GM12873 (cell line): ENCODE results near the gene FBLN1.

Experiments
- TF ChIP-seq, protein P1 (sequence below): IDR thresholded peaks from 2 replicates; pipeline ENCODE4 v1.5.1; 2012; ENCODE audit warnings: low read depth, mild to moderate bottlenecking, moderate library complexity, low read length, control low read depth; ENCODE audit not compliant: insufficient read depth; ENCODE audit errors: missing control alignments

The FBLN1 gene

DNA sequence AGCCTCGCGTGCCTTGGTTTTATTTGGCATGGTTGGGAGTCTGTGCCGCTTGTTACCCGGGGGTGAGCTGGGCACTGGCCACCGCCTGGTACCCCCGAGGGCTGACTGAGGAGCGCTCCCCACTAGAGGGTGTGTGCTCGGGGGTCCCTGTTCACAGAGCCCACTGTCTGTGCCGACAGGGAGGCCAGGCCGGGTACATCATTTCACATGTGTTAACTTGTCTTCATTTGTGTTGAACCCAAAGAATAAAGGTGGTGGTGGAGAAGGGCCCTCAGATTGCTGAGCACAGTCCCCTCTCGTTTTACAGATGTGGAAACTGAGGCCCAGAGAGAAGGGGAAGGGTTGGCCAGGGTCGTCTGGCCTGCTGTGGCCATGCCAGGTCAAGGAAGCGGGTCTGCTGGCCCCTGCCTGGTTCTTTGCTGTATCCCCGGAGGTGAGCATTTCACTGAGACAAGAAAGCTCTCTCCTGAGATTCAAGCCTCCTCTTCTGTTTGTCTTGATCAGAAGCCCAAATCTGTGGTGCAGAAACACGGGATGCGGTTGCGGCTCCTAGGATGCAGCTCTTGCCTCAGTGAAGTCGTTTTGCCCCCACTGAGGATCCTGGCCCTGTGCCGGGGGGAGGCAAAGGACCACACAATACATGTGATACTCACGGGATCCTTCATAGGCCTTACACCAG is 60.8 kb downstream of the FBLN1 start:
- TF ChIP-seq, protein P1, sequence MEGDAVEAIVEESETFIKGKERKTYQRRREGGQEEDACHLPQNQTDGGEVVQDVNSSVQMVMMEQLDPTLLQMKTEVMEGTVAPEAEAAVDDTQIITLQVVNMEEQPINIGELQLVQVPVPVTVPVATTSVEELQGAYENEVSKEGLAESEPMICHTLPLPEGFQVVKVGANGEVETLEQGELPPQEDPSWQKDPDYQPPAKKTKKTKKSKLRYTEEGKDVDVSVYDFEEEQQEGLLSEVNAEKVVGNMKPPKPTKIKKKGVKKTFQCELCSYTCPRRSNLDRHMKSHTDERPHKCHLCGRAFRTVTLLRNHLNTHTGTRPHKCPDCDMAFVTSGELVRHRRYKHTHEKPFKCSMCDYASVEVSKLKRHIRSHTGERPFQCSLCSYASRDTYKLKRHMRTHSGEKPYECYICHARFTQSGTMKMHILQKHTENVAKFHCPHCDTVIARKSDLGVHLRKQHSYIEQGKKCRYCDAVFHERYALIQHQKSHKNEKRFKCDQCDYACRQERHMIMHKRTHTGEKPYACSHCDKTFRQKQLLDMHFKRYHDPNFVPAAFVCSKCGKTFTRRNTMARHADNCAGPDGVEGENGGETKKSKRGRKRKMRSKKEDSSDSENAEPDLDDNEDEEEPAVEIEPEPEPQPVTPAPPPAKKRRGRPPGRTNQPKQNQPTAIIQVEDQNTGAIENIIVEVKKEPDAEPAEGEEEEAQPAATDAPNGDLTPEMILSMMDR: no peak

DNA sequence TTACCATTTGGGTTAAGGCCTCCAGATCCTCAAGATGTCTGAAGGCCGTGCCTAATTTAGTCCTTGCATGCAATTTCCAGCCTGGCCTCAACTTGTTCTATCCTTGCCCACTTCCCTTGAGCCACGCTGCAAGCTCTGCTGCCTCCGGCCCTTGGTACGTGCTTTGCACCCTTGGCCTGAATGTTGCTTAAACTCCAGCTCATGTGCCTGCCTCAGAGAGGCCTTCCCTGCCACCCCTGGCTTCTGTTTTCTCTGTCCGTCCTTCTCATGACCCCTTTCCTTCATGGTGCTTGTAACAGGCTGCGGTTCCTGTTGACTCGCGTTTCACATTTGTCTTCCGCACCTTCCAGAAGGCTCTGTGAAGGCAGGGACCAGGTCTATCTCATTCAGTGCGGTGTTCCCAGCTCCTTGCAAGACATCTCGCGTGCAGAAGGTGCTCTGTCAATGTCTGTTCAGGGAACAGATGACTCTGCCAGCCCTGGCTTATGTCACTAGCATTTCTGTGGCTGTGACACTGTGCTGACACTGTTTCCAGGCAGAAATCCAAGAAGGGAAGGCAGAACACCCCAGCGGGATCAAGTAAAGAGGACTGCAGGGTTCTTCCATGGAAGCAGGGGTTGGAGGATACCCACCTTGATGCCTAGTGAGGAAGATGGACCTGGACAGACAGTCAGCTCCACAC is 61.8 kb downstream of the FBLN1 start:
- TF ChIP-seq, protein P1: no peak

DNA sequence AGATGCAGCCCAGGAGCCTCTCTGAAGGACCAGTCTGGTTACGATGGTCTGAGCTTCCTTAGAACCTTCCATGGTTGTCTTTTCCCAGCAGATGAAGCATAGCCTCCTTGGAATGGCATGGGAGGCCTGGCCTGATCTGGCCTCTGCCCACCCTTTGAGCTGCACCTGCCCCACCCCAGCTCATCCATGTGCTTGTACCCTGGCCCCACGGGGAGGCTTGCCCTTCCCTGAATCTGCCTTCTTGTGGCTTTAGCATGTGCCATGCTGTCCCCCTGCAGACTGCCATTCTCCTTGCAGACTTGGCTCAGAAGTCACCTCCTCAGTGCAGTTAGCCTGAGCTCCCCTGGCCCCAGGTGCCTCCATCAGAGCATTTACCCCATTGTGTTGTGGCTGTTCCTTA is 62.5 kb downstream of the FBLN1 start:
- TF ChIP-seq, protein P1: no peak

DNA sequence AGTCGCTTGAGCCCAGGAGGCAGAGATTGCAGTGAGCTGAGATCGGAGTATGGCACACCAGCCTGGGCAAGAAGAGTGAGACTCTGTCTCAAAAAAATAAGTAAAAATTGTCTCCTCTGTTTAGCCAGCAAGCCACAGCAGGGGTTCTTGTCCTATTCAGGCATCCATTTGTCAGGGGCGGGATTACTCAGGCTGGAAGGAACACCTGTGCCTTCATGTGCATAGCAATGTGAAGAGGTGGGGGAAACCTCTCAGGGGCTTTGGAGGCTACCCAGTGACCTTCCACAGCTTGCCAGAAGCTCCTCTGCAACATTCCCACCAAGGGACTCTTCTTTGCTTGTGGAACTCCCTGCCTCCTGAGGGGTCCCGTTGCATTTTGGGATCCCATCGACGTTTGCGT is 63.3 kb downstream of the FBLN1 start:
- TF ChIP-seq, protein P1: no peak

DNA sequence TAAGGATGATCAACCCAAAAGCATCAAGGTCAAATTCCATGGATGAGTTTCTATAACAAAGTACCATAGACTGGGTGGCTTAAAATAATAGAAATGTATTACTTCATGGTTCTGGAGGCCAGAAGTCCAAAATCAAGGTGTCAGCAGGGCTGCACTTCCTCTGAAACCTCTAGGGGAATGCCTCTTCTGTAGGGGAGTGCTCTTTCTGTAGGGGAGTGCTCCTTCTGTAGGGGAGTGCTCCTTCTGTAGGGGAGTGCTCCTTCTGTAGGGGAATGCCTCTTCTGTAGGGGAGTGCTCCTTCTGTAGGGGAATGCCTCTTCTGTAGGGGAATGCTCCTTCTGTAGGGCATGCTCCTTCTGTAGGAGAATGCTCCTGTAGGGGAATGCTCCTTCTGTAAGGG is 65.5 kb downstream of the FBLN1 start:
- TF ChIP-seq, protein P1: no peak

DNA sequence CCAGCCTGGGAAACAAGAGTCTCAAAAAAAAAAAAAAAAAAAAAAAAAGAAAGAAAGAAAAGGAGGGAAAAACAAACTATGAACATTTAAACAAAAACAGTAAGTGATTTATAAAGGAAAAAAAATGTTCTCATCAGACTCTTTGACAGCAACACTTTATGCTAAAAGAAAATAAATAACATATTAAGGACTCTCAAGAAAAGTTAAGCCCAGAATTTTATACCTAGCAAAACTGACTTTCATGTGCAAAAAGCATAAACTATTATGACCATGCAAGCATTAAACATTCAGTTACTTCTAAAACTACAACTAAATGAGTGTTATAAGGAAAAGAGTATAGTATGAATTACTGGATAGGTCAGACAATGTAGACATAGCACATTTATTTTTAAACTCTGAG is 68.4 kb downstream of the FBLN1 start:
- TF ChIP-seq, protein P1: no peak

DNA sequence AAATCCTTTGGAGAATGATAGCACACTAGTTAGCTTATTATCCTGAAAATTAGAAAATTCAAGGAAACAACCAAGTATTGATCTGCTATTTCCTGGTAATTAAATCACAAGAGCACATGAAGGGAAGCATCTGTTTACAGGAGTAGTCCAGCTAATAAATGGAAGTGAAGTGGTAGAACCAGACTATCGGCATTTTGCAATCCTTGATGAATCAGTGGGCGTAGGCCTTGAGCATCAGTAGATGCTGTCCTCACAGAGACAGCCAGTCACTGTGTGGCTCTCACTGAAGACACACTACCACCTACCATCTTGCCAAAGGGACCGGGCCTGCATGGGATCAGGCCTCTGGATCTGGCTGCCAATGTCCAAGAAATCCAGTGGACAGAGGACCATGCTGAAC is 69.8 kb downstream of the FBLN1 start:
- TF ChIP-seq, protein P1: no peak
